Measurements from ENCODE around the gene AP1S2. TPM values are rescaled to one million over a fixed set of nuclear protein-coding genes. Genes with fewer than 3 reads are reported as not detected.

The AP1S2 gene
- total and polyA plus RNA-seq, 2 of the 8 experiments (the other 6 are each of a cell fraction or from before 2014, with no cell fraction given) = 88.2 to 237 TPM

DNA sequence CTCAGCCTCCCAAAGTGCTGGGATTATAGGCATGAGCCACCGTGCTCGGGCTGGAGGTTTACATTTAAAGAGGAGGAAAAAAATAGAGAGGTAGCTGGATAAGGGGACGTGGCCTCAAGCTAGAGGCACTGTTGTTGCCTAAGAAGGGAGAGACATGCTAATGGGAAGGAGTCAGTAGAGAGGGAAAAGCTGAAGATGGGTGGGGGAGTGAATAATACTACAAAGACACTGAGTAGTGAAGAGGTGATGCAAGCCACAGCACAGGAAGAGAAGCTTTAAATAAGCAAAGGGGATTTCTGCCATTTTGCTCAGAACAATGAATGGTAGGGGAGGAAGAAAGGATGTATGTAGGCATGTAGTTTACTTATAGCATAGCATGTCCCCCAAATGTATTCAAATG lies 11.5 kb upstream of the AP1S2 start:
- H3K4me2 ChIP-seq (ENCODE audit: insufficient read depth in 1 of 2, low read depth in 2 of 2, low read length in 2 of 2) = no peak overlapping the region
- WGBS, 2 experiments (ENCODE audit: extremely low coverage in 1 of 2, insufficient coverage in 1 of 2, insufficient read length in 1 of 2, insufficient replicate concordance in 2 of 2, low coverage in 1 of 2, low lambda C conversion rate in 2 of 2, missing lambda C conversion rate in 1 of 2) = no CpG with 5 or more reads among the region's 3 CpGs
- no peak overlapping the region for H2BK20ac ChIP-seq (ENCODE audit: low read length)
- H2BK15ac ChIP-seq (ENCODE audit: low read length) = no peak overlapping the region
- H3K27ac ChIP-seq (ENCODE audit: low read depth, low read length) = no peak overlapping the region
- H3K9me3 ChIP-seq (ENCODE audit: insufficient read depth in 2 of 2, low read depth in 1 of 2, low read length in 1 of 2) = no peaks in the 10 kb centered on the region
- H2BK120ac ChIP-seq (replicated peaks; ENCODE audit: low read depth, low read length) = no peak overlapping the region
- no peaks in the 10 kb centered on the region; the same call in 1 of the 2 replicates for H3K23me2 ChIP-seq (ENCODE audit: low read depth, low read length)
- no peak overlapping the region for H4K8ac ChIP-seq (ENCODE audit: extremely low read depth, insufficient read depth, low read length)
- H2BK12ac ChIP-seq (ENCODE audit: low read depth, low read length) = no peak overlapping the region
- ChIA-PET POLR2A (ENCODE audit: partially characterized antibody) (interaction anchor here (1.9 kb wide), 1 partner anchor 11 kb away, joined by 4 read pairs; the partner anchor contains the start of gene AP1S2), CTCF (ENCODE audit: partially characterized antibody) (no interaction called here)
- H2BK5ac ChIP-seq (ENCODE audit: low read depth, low read length) = no peak overlapping the region
- H3K4me1 ChIP-seq (replicated peaks in 1 of 4; ENCODE audit: control insufficient read depth in 3 of 4, insufficient read depth in 4 of 4, low read length in 3 of 4) = no peaks in the 10 kb centered on the region; a peak in 1 of 7 replicates
- no peaks in the 10 kb centered on the region for H3K27me3 ChIP-seq (replicated peaks in 1 of 4; ENCODE audit: control insufficient read depth in 3 of 4, extremely low read depth in 1 of 4, insufficient read depth in 3 of 4, low read length in 3 of 4)
- no peak overlapping the region for H3K9ac ChIP-seq (replicated peaks in 1 of 4; ENCODE audit: extremely low read depth in 1 of 4, low read depth in 3 of 4, low read length in 3 of 4)
- no peak overlapping the region for H3K14ac ChIP-seq (ENCODE audit: insufficient read length)
- H3K4me3 ChIP-seq (ENCODE audit: extremely low read depth in 1 of 4, insufficient read depth in 2 of 4, low read depth in 3 of 4, low read length in 4 of 4) = no peak overlapping the region
- no peaks in the 10 kb centered on the region for H3K79me1 ChIP-seq (ENCODE audit: low read depth, low read length)
- H3K36me3 ChIP-seq (ENCODE audit: control insufficient read depth in 2 of 4, insufficient read depth in 4 of 4, low read length in 3 of 4) = no peaks in the 10 kb centered on the region
- no peaks in the 10 kb centered on the region for H4K20me1 ChIP-seq (replicated peaks in 1 of 2; ENCODE audit: control insufficient read depth in 1 of 2, insufficient read depth in 2 of 2, low read length in 2 of 2)
- H3K23ac ChIP-seq (ENCODE audit: insufficient read length) = no peak overlapping the region
- no peak overlapping the region for H3K56ac ChIP-seq (replicated peaks; ENCODE audit: insufficient read length, low read depth, low read length)
- H3K79me2 ChIP-seq (ENCODE audit: control insufficient read depth in 1 of 2, insufficient read depth in 2 of 2, low read length in 2 of 2) = no peaks in the 10 kb centered on the region
- no peak overlapping the region for H3K4ac ChIP-seq (replicated peaks; ENCODE audit: insufficient read length, low read depth, low read length)
- H4K5ac ChIP-seq (ENCODE audit: insufficient read length, low read depth, low read length) = no peak overlapping the region
- no peak overlapping the region for H4K91ac ChIP-seq (replicated peaks; ENCODE audit: insufficient read length, low read length)
- FAIRE-seq (no peak), DNase-seq (ENCODE audit: low read depth in 1 of 2, low spot score in 2 of 2) (no peak)
- no peak overlapping the region for H2AK5ac ChIP-seq (ENCODE audit: low read depth, low read length)
- no peak overlapping the region for H3K18ac ChIP-seq (ENCODE audit: extremely low read depth, low read length)
- H2AFZ ChIP-seq (ENCODE audit: low read length) = no peak overlapping the region
- TF ChIP-seq SP4 (IDR thresholded peaks at IDR 0.05; ENCODE audit: low read length) (no peak), TBP (IDR thresholded peaks at IDR 0.05; ENCODE audit: low read depth, low read length) (no peak), CTBP2 (IDR thresholded peaks at IDR 0.05; ENCODE audit: borderline replicate concordance, insufficient read depth, insufficient read length, low read length) (no peak), HDAC6 (IDR thresholded peaks at IDR 0.05; ENCODE audit: low read depth, low read length) (no peak), KDM4A (IDR thresholded peaks at IDR 0.05; ENCODE audit: low read depth, low read length, severe bottlenecking) (no peak), POLR2AphosphoS5 (IDR thresholded peaks at IDR 0.05; ENCODE audit: low read depth, low read length) (no peak), RNF2 (IDR thresholded peaks at IDR 0.05; ENCODE audit: borderline replicate concordance, low read depth, low read length, missing control alignments, poor library complexity, severe bottlenecking) (no peak), SUZ12 (IDR thresholded peaks at IDR 0.05; ENCODE audit: low read length) (no peak), RBBP5 (IDR thresholded peaks at IDR 0.05; ENCODE audit: borderline replicate concordance, low read depth, low read length) (no peak), ASH2L (IDR thresholded peaks at IDR 0.05; ENCODE audit: low read length) (no peak), EGR1 (IDR thresholded peaks at IDR 0.05; ENCODE audit: borderline replicate concordance, low read depth, low read length) (no peak), TAF7 (optimal IDR thresholded peaks at IDR 0.05; ENCODE audit: borderline replicate concordance, low read depth, low read length) (no peak), CREB1 (IDR thresholded peaks at IDR 0.05) (no peak), JUND (IDR thresholded peaks at IDR 0.05; ENCODE audit: low read length) (no peak)
- TF ChIP-seq, protein P1, sequence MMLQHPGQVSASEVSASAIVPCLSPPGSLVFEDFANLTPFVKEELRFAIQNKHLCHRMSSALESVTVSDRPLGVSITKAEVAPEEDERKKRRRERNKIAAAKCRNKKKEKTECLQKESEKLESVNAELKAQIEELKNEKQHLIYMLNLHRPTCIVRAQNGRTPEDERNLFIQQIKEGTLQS (IDR thresholded peaks at IDR 0.05; ENCODE audit: insufficient read depth, low read depth, low read length) = no peak
